ENCODE data around the gene PGM5. TPM values are rescaled to one million over a fixed set of nuclear protein-coding genes. Genes with fewer than 3 reads are reported as not detected.

PGM5 gene
- total RNA-seq, 1 donor from 2014 or later = 70.9 TPM

DNA sequence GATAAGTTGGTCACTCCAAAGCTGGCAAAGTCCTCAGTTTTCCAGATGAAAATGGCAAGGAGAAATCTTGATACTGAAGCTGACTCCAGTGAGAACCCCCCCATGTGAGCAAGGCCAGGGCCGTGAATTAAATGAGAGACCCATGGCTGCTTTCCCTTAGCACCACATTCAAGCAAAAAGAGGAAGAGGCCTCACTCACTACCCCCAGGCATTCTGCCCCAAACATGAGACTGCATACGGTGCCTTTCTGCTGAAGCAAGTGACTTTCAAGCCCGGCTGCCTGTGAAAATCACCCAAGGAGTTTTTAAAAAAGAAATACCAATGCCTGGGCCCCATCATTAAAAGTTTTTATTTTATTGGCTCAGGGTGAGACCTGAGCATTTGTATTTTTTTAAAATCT is 117.4 kb downstream of the PGM5 start:
- Histone ChIP-seq H3K36me3 (peaks cover 0 to 1% of the 10 kb centered on the region in 2 donors), H3K9me3 (no peaks in the 10 kb centered on the region), H3K4me3 (no peak overlapping the region), H3K27ac (no peak overlapping the region), H3K4me1 (peaks cover 0 to 7% of the 10 kb centered on the region in 2 donors), H3K27me3 (no peaks in the 10 kb centered on the region)
- no peak for DNase-seq (ENCODE audit: low spot score in 2 of 2)
- intact Hi-C loops (cut with DNase I) = no loop called here
- no peak for TF ChIP-seq CTCF (IDR thresholded peaks at IDR 0.05)

DNA sequence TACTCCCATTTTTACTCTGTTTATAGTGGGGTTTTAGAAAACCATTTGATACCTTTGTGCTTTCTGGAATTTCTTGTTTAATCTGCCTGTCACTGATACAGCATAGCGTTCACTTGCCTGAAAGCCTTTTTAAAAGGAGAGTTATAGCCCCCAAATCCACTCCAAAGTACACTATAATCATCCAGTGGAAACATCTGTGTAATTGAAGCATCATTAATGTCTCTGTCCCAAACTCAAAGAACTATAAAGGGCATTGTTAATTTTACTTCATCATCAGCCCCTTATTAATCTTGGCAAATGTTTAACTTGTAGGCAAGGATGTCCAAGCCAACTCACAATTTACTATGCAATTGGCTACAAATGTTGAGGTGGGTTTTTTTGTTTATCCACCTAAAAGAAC is 120.0 kb downstream of the PGM5 start:
- Histone ChIP-seq H3K9me3 (no peaks in the 10 kb centered on the region), H3K27me3 (no peaks in the 10 kb centered on the region), H3K4me3 (no peak overlapping the region), H3K27ac (no peak overlapping the region), H3K36me3 (peaks cover 5 to 6% of the 10 kb centered on the region in 2 donors), H3K4me1 (peaks cover 0 to 7% of the 10 kb centered on the region in 2 donors)
- intact Hi-C loops (cut with DNase I) = no loop called here
- TF ChIP-seq CTCF (IDR thresholded peaks at IDR 0.05) = no peak
- no peak for DNase-seq (ENCODE audit: low spot score in 2 of 2)

DNA sequence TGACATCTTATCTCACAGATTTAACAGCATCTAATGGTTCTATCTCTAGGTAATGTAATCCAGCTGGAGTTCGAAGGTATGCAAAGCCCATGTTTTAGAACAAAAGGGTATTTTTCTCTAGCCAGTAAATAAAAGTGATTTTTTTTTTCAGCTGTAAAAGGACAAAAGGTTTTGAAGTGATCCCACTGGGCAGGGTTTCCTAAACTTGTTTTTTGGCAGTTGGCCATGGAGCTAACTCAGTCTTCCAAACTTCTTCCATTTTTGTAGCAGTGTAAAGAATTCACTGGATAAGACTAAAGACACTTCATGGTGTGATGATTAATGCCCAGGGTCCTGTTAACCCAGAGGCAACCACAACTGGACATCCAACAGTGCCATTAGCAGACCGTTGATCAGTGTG is 120.4 kb downstream of the PGM5 start:
- DNase-seq (ENCODE audit: low spot score in 2 of 2) = no peak
- H3K27ac ChIP-seq = no peak overlapping the region

GRCh38 chr9:68480807-68481206 is 124.4 kb downstream of the PGM5 start:
- Histone ChIP-seq H3K27ac (no peak overlapping the region), H3K9me3 (no peaks in the 10 kb centered on the region), H3K36me3 (peaks cover 11 to 19% of the 10 kb centered on the region in 2 donors), H3K4me3 (no peak overlapping the region), H3K4me1 (peaks cover 0 to 9% of the 10 kb centered on the region in 2 donors), H3K27me3 (no peaks in the 10 kb centered on the region)
- TF ChIP-seq CTCF (IDR thresholded peaks at IDR 0.05) = no peak
- no peak for DNase-seq (ENCODE audit: low spot score in 2 of 2)
- intact Hi-C loops (cut with DNase I) = no loop called here

More for the DNA sequence above, 120.4 kb downstream of the PGM5 start:
- no peak for TF ChIP-seq CTCF (IDR thresholded peaks at IDR 0.05)
- no peaks in the 10 kb centered on the region for H3K9me3 ChIP-seq
- peaks cover 5 to 6% of the 10 kb centered on the region in 2 donors for H3K36me3 ChIP-seq
- intact Hi-C loops (cut with DNase I) = no loop called here
- no peaks in the 10 kb centered on the region for H3K27me3 ChIP-seq
- peaks cover 0 to 7% of the 10 kb centered on the region in 2 donors for H3K4me1 ChIP-seq
- H3K4me3 ChIP-seq = no peak overlapping the region

GRCh38 chr9:68482548-68482947 is 126.1 kb downstream of the PGM5 start:
- H3K27ac ChIP-seq = no peak overlapping the region
- DNase-seq (ENCODE audit: low spot score in 2 of 2) = no peak
- no peak overlapping the region for H3K4me3 ChIP-seq
- H3K9me3 ChIP-seq = peaks cover 0 to 6% of the 10 kb centered on the region in 2 donors
- peaks cover 0 to 4% of the 10 kb centered on the region in 2 donors for H3K4me1 ChIP-seq
- no peaks in the 10 kb centered on the region for H3K27me3 ChIP-seq
- H3K36me3 ChIP-seq = peaks cover 20 to 31% of the 10 kb centered on the region in 2 donors
- intact Hi-C loops (cut with DNase I) = no loop called here
- no peak for TF ChIP-seq CTCF (IDR thresholded peaks at IDR 0.05)

DNA sequence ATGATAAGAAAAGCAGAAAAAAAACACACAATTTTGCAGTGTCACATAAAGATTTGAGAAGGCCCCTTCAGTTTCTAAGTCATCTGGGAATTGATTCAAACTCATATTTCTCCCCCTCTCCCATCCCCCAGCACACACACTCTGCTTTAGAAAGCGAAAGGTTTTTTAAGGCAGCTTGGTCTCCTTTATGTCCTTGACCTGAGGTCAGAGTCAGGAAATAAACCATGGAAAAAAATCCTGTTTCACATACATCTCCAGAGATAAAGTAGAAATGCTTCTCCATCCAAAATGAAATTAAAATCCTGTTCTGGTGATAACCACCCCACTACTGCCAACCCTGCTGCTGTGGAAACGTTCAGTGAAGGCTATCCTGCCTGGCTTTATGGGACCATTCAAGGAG is 131.7 kb downstream of the PGM5 start:
- no peak for DNase-seq (ENCODE audit: low spot score in 2 of 2)
- peaks cover 0 to 7% of the 10 kb centered on the region in 2 donors for H3K4me1 ChIP-seq
- H3K36me3 ChIP-seq = peaks cover 15 to 32% of the 10 kb centered on the region in 2 donors
- no peak overlapping the region for H3K4me3 ChIP-seq
- intact Hi-C loops (cut with DNase I) = no loop called here
- H3K9me3 ChIP-seq = peaks cover 0 to 6% of the 10 kb centered on the region in 2 donors
- H3K27me3 ChIP-seq = no peaks in the 10 kb centered on the region
- no peak for TF ChIP-seq CTCF (IDR thresholded peaks at IDR 0.05)
- H3K27ac ChIP-seq = no peak overlapping the region
